ENCODE measurements around the gene CA12.
A peak's percentile ranks its signal among the peaks of the same experiment; 100 is the strongest.

The CA12 gene

GRCh38 chr15:63390689-63391088, 9.0 kb upstream of the CA12 start:
- Mint-ChIP-seq H3K9me3 (ENCODE audit: low read depth) (no peaks in the 10 kb centered on the region), H3K27me3 (peaks cover 2% of the 10 kb centered on the region), H3K4me1 (ENCODE audit: low read depth) (peaks cover 11% of the 10 kb centered on the region), H3K27ac (no peak overlapping the region), H3K36me3 (peaks cover 3% of the 10 kb centered on the region), H3K4me3 (no peak overlapping the region)

GRCh38 chr15:63389902-63390670, 8.4 kb upstream of the CA12 start:
- no peaks in the 10 kb centered on the region for H3K9me3 Mint-ChIP-seq (ENCODE audit: low read depth)

DNA sequence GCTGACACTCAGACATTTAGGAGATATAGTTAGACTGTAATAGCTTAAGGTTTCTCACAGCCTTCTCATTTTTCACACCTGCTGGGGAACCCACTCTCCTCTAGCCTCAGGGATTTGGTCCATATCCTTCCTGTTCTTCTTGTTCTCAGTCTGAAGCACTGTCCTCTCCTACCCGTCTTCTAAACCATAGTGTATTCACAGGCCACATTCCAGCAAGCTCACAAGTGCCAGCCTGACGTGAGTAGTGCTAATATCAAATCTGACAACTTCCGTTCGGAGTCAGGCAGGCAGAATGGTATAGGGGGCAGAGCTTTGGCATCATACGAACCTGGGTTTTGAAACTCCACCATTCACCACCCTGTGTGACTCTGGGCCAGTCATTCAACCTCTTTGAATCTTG, 6.9 kb upstream of the CA12 start:
- no peak overlapping the region for H3K27ac Mint-ChIP-seq
- peaks cover 3% of the 10 kb centered on the region for H3K36me3 Mint-ChIP-seq
- H3K27me3 Mint-ChIP-seq: peaks cover 6% of the 10 kb centered on the region
- H3K9me3 Mint-ChIP-seq (ENCODE audit: low read depth): no peaks in the 10 kb centered on the region
- no peak overlapping the region for H3K4me3 Mint-ChIP-seq
- peaks cover 11% of the 10 kb centered on the region for H3K4me1 Mint-ChIP-seq (ENCODE audit: low read depth)

More at GRCh38 chr15:63389902-63390670, 8.4 kb upstream of the CA12 start:
- H3K36me3 Mint-ChIP-seq: peaks cover 3% of the 10 kb centered on the region
- no peak overlapping the region for H3K4me3 Mint-ChIP-seq
- H3K27ac Mint-ChIP-seq: no peak overlapping the region
- H3K4me1 Mint-ChIP-seq (ENCODE audit: low read depth): peaks cover 11% of the 10 kb centered on the region
- peaks cover 2% of the 10 kb centered on the region for H3K27me3 Mint-ChIP-seq

- Mint-ChIP-seq H3K27ac (no peak overlapping the region), H3K27me3 (peaks cover 6% of the 10 kb centered on the region), H3K4me3 (no peak overlapping the region), H3K36me3 (peaks cover 3% of the 10 kb centered on the region), H3K4me1 (ENCODE audit: low read depth) (peaks cover 11% of the 10 kb centered on the region), H3K9me3 (ENCODE audit: low read depth) (no peaks in the 10 kb centered on the region)
Observed at GRCh38 chr15:63387748-63388493, 6.3 kb upstream of the CA12 start.

- Mint-ChIP-seq H3K4me3 (no peak overlapping the region), H3K36me3 (peaks cover 3% of the 10 kb centered on the region), H3K4me1 (ENCODE audit: low read depth) (peaks cover 9% of the 10 kb centered on the region), H3K27me3 (peaks cover 14% of the 10 kb centered on the region), H3K9me3 (ENCODE audit: low read depth) (no peaks in the 10 kb centered on the region), H3K27ac (no peak overlapping the region)
Observed at GRCh38 chr15:63385911-63386531, 4.4 kb upstream of the CA12 start.

DNA sequence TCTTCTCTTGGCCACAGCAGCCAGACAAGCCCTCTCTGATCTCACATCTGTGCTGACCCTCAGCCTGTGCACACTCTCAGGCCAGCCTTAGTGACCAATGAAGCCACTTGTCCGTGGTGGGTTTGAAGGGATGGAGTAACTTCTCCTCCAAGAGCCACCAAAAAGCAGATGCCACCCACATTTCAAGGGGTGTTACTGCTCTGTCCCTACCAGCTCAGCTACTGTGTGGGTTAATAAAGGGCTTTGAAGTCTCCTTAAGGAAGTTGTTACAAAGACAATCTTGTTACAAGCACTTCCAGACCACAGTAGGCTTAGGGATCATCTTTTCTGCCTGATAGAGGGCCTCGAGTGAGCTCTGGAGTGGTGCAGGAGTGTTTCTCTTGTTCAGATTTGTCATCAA, 3.3 kb upstream of the CA12 start:
- Mint-ChIP-seq H3K36me3 (peaks cover 3% of the 10 kb centered on the region), H3K4me1 (ENCODE audit: low read depth) (peaks cover 10% of the 10 kb centered on the region), H3K9me3 (ENCODE audit: low read depth) (no peaks in the 10 kb centered on the region), H3K27ac (no peak overlapping the region), H3K4me3 (no peak overlapping the region), H3K27me3 (peaks cover 21% of the 10 kb centered on the region)

DNA sequence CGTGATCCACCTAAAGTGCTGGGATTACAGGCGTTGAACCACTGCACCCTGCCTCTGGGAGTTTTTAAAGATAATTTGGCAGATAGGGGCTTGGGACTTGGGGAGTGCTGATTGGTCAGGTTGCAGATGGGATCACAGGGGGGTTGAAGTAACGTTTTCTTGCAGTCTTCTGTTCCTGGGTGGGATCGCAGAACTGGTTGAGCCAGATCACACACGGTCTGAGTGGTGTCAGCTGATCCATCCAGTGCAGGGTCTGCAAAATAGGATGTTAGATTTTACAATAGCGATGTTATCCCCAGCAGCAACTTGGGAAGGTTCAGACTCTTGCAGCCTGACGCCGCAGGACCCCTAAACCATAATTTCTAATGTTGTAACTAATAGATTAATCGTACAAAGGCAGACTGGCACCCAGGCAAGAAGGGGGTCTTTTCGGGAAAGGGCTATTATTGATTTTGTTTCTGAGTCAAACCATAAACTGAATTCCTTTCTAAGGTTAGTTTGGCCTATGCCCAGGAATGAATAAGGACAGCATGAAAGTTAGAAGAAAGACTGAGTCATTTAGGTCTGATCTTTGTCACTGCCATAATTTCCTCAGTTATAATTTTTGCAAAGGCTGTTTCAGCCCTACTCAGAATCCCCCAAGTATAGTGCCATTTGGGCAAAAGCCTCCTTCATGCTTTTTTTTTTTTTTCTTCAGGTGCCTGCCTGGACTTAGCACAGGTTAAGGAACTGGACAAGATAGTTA, 1.5 kb upstream of the CA12 start:
- Mint-ChIP-seq H3K4me1 (ENCODE audit: low read depth) (peaks cover 9% of the 10 kb centered on the region), H3K4me3 (no peak overlapping the region), H3K27me3 (peaks cover 25% of the 10 kb centered on the region), H3K9me3 (ENCODE audit: low read depth) (no peaks in the 10 kb centered on the region), H3K27ac (no peak overlapping the region), H3K36me3 (peaks cover 3% of the 10 kb centered on the region)

GRCh38 chr15:63380808-63381282, 801 bp downstream of the CA12 start:
- H3K9me3 Mint-ChIP-seq (ENCODE audit: low read depth): no peaks in the 10 kb centered on the region
- H3K27me3 Mint-ChIP-seq: peaks cover 27% of the 10 kb centered on the region
- peak overlapping the region; percentile 74 for H3K4me3 Mint-ChIP-seq
- H3K4me1 Mint-ChIP-seq (ENCODE audit: low read depth): peaks cover 9% of the 10 kb centered on the region
- H3K36me3 Mint-ChIP-seq: no peaks in the 10 kb centered on the region
- no peak overlapping the region for H3K27ac Mint-ChIP-seq

GRCh38 chr15:63380151-63380807, 1.4 kb downstream of the CA12 start:
- Mint-ChIP-seq H3K4me1 (ENCODE audit: low read depth) (peaks cover 12% of the 10 kb centered on the region), H3K27me3 (peaks cover 27% of the 10 kb centered on the region), H3K36me3 (no peaks in the 10 kb centered on the region), H3K4me3 (peak overlapping the region; percentile 20), H3K9me3 (ENCODE audit: low read depth) (no peaks in the 10 kb centered on the region), H3K27ac (no peak overlapping the region)

DNA sequence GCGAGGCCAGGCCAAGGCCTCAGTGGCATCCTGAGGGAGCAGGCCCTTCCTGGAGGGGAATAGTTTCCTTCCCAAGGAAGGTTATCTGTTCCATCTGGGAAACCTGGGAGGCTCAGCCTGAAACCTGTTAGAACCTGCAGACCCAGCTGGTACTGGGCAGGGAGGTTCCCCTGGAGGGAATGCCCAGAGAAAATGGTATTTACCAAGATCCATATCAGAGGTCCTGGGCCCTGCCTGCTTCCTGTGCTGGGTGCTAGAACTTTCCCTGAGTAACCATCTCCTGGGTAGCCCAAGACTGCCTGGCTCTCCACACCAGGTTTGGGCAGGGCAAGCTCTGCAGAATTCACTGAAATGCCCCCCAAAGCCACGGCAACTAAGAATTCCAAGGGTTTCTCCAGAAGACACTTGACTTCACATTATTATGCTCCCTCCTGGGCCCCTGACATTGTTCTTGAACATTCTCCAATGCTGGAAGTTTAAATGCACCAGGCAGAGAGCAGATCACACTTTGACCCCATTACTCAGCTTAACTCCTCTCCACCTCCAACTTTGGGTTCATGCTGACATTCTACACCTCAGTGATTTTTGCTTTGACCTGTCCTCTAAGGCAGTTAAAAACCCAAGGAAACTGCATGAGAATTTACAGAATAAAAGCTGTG, 2.0 kb downstream of the CA12 start:
- Mint-ChIP-seq H3K27ac (no peak overlapping the region), H3K36me3 (no peaks in the 10 kb centered on the region), H3K9me3 (ENCODE audit: low read depth) (no peaks in the 10 kb centered on the region), H3K4me3 (no peak overlapping the region), H3K4me1 (ENCODE audit: low read depth) (peaks cover 13% of the 10 kb centered on the region), H3K27me3 (peaks cover 25% of the 10 kb centered on the region)

GRCh38 chr15:63378946-63379345, 2.7 kb downstream of the CA12 start:
- Mint-ChIP-seq H3K27me3 (peaks cover 21% of the 10 kb centered on the region), H3K36me3 (no peaks in the 10 kb centered on the region), H3K27ac (no peak overlapping the region), H3K4me3 (no peak overlapping the region), H3K9me3 (ENCODE audit: low read depth) (no peaks in the 10 kb centered on the region), H3K4me1 (ENCODE audit: low read depth) (peaks cover 13% of the 10 kb centered on the region)

- peaks cover 4% of the 10 kb centered on the region for H3K4me1 Mint-ChIP-seq (ENCODE audit: low read depth)
- H3K9me3 Mint-ChIP-seq (ENCODE audit: low read depth): no peaks in the 10 kb centered on the region
- H3K27ac Mint-ChIP-seq: no peak overlapping the region
- no peak overlapping the region for H3K4me3 Mint-ChIP-seq
- H3K27me3 Mint-ChIP-seq: peaks cover 5% of the 10 kb centered on the region
- no peaks in the 10 kb centered on the region for H3K36me3 Mint-ChIP-seq
Observed at GRCh38 chr15:63374686-63375520, 6.7 kb downstream of the CA12 start.

DNA sequence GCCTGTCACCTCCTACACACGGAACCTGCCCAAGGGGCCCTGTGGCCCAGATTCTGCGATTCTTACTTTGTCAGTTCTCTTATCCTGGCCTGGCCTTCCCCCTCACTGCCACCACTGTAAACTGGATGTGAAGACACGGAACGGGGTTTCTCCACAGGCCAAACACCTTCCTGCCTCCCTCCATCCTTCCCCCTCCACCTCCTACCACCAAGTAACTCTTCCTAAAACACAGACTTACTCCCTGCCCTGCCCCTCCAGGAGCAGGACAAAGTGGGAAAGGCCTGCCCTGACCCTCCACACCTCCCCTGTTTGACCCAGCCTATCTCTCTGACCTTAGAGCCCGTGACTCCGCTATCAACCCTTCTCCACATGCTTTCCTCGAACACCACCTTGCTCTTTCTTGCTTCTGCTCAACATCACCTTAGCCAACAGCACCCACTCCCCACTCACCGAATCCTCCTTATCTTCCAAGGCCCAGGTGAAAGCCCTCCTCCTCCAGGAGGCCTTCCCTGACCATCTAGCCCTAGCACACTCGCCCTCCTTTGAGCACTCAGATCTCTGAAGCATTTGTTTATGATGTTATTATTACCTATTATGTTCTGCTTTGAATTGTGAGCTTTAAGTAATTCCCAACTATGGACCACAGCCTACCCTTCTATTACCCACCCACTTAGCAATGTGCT, 7.6 kb downstream of the CA12 start:
- Mint-ChIP-seq H3K4me3 (no peak overlapping the region), H3K4me1 (ENCODE audit: low read depth) (peaks cover 4% of the 10 kb centered on the region), H3K9me3 (ENCODE audit: low read depth) (no peaks in the 10 kb centered on the region), H3K27me3 (peaks cover 3% of the 10 kb centered on the region), H3K27ac (no peak overlapping the region), H3K36me3 (no peaks in the 10 kb centered on the region)

All from activated naive CD8-positive, alpha-beta T cell (primary cell).